Colonic mucosa (tissue), 4 donors: ENCODE results near the gene PCSK2. TPM values are rescaled to one million over a fixed set of nuclear protein-coding genes. Genes with fewer than 3 reads are reported as not detected.
"Not testable (repeated sequence)": the region's sequence is repeated elsewhere in the genome, so short reads cannot be mapped to it uniquely, and the experiment has no call there.

Source experiments
- DNase-seq: peaks from one replicate; pipeline ENCODE4 v3.0.0-alpha.2; 2020
- H3K27ac ChIP-seq: fragments of 200-600 bp; one replicate; pipeline ENCODE4 v1.8.0; 2021
- H3K27me3 ChIP-seq: fragments of 200-600 bp; one replicate; pipeline ENCODE4 v1.8.0; 2021
- H3K36me3 ChIP-seq: fragments of 200-600 bp; one replicate; pipeline ENCODE4 v1.8.0; 2021
- H3K4me1 ChIP-seq: fragments of 200-600 bp; one replicate; pipeline ENCODE4 v1.8.0; 2021; ENCODE audit warnings: mild to moderate bottlenecking
- H3K4me3 ChIP-seq: fragments of 200-600 bp; one replicate; pipeline ENCODE4 v1.8.0; 2021
- H3K9ac ChIP-seq, 2 donors: one replicate each; pipeline ENCODE4 v1.7.0; 2013; ENCODE audit warnings: control low read depth in 2 of 2, low read depth in 2 of 2, low read length in 2 of 2
- H3K9me3 ChIP-seq: fragments of 200-600 bp; one replicate; pipeline ENCODE4 v1.8.0; 2021
- intact Hi-C: fragments of 100-400 bp; cut with DNase I; formaldehyde crosslinking; loops from one replicate; pipeline ENCODE4 v1.14.1; 2022
- total RNA-seq, 2 donors: library from RNA; stranded (reverse); fragmentation: NEBNext Ultra II Directional in 1 of 2; extraction: Animal tissue kit (Norgen Biotek cat#: 25700) in 1 of 2; gene quantifications; one replicate each; pipeline ENCODE4 v1.2.1, GENCODE V29; 2021
- TF ChIP-seq, protein P1 (sequence below): fragments of 200-600 bp; IDR thresholded peaks from one replicate; pipeline ENCODE4 v1.8.0; 2022; ENCODE audit warnings: antibody characterized with exemption, mild to moderate bottlenecking
- donor health status: healthy.
- donor health status: DM: no; HTN: no; CAD: no.
- donor health status: DM: no; HTN: no; CAD: no.

Gene PCSK2
- total RNA-seq, 2 donors from 2014 or later = 0.32 to 2.0 TPM

DNA sequence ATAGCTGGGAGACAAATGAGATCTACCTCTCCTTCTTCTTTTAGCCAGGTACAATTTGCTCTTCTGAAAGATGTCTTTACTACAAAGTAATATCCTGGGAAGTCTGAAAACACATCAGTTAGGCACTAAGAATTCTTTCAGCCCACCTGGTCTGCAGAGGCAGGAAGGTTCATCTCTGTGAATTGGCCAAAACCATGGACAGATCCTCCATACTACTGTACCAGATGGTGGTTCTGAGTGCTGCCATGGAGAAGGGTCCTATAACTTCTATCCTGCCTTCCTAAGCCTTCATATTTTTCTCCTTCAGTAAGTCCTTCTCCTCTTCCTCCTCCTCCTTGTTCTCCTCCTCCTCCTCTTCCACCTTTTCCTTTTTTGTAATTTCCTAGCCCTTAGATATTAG is 11.7 kb upstream of the PCSK2 start:
- no peak overlapping the region for H3K27ac ChIP-seq
- no peak overlapping the region for H3K4me3 ChIP-seq
- no peaks in the 10 kb centered on the region for H3K4me1 ChIP-seq
- DNase-seq = no peak
- H3K9ac ChIP-seq = no peak overlapping the region
- TF ChIP-seq, protein P1, sequence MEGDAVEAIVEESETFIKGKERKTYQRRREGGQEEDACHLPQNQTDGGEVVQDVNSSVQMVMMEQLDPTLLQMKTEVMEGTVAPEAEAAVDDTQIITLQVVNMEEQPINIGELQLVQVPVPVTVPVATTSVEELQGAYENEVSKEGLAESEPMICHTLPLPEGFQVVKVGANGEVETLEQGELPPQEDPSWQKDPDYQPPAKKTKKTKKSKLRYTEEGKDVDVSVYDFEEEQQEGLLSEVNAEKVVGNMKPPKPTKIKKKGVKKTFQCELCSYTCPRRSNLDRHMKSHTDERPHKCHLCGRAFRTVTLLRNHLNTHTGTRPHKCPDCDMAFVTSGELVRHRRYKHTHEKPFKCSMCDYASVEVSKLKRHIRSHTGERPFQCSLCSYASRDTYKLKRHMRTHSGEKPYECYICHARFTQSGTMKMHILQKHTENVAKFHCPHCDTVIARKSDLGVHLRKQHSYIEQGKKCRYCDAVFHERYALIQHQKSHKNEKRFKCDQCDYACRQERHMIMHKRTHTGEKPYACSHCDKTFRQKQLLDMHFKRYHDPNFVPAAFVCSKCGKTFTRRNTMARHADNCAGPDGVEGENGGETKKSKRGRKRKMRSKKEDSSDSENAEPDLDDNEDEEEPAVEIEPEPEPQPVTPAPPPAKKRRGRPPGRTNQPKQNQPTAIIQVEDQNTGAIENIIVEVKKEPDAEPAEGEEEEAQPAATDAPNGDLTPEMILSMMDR = no peak
- no peaks in the 10 kb centered on the region for H3K27me3 ChIP-seq
- intact Hi-C loops = no loop called here
- no peaks in the 10 kb centered on the region for H3K36me3 ChIP-seq
- no peaks in the 10 kb centered on the region for H3K9me3 ChIP-seq

GRCh38 chr20:17219856-17220255 is 7.0 kb upstream of the PCSK2 start:
- H3K27me3 ChIP-seq, intact Hi-C loops, H3K9me3 ChIP-seq, H3K27ac ChIP-seq, H3K36me3 ChIP-seq, H3K4me3 ChIP-seq, H3K9ac ChIP-seq, H3K4me1 ChIP-seq, DNase-seq: not testable (repeated sequence)

DNA sequence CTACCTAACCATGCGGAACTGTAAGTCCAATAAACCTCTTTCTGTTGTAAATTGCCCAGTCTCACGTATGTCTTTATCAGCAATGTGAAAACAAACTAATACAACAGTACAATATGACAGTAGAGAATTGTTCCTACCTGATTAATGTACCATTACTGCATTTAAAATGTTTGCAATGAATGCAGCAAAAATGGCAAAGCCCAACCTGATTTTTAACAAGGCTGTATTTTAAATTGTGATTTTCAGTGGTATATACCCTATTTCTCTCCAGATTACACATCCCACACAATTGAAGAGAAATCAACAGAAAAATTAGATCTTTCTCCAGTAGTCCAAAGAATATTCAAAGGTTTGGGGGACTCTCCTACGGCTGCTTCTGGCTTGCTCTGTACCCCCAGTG is 3.3 kb upstream of the PCSK2 start:
- H3K4me3 ChIP-seq = no peak overlapping the region
- H3K27ac ChIP-seq = no peak overlapping the region
- no peak overlapping the region for H3K9ac ChIP-seq
- TF ChIP-seq, protein P1 = no peak
- H3K27me3 ChIP-seq = peaks cover 30% of the 10 kb centered on the region
- no peak for DNase-seq
- no peaks in the 10 kb centered on the region for H3K4me1 ChIP-seq
- H3K9me3 ChIP-seq = no peaks in the 10 kb centered on the region
- H3K36me3 ChIP-seq = no peaks in the 10 kb centered on the region
- intact Hi-C loops = no loop called here

DNA sequence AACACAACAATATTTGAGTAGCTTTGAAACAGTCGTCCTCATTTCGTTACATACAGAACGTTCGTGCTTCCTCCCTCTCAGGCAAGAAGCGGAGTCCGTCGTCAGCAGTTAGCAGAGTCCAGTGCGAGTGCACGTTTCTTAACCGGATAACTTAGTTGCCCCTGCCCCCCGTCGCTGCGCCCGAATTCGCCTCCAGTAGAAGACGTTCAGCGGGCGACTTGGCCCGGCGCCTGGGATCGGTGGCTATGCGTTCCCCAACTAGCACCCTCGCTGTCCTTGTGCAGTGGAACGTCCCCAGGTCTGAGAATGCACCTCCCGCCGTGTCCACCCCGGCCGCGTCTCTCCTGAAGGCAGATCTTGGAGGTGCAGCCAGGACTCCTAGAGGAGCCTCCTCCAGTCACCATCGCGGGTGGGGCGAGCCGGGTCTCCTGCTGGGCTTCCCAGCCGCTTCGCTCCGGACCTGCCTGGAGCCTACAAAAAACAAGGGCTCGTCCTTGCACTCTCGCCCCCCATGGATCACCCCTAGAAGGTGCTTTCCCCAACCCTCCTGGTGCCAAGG is 910 bp upstream of the PCSK2 start:
- no peaks in the 10 kb centered on the region for H3K9me3 ChIP-seq
- H3K9ac ChIP-seq = no peak overlapping the region
- H3K27me3 ChIP-seq = peaks cover 30% of the 10 kb centered on the region
- H3K4me3 ChIP-seq = peak overlapping the region; percentile 7
- H3K36me3 ChIP-seq = no peaks in the 10 kb centered on the region
- no peak overlapping the region for H3K27ac ChIP-seq
- no peak for DNase-seq
- TF ChIP-seq, protein P1 = no peak
- intact Hi-C loops = no loop called here
- no peaks in the 10 kb centered on the region for H3K4me1 ChIP-seq

- Histone ChIP-seq H3K36me3 (no peaks in the 10 kb centered on the region), H3K4me1 (no peaks in the 10 kb centered on the region), H3K9ac (no peak overlapping the region), H3K9me3 (no peaks in the 10 kb centered on the region), H3K4me3 (no peak overlapping the region), H3K27ac (no peak overlapping the region), H3K27me3 (peaks cover 30% of the 10 kb centered on the region)
- intact Hi-C loops = no loop called here
- DNase-seq = no peak
- TF ChIP-seq, protein P1 = no peak
These were observed 357 bp downstream of the PCSK2 start for GRCh38 chr20:17227219-17227575.

DNA sequence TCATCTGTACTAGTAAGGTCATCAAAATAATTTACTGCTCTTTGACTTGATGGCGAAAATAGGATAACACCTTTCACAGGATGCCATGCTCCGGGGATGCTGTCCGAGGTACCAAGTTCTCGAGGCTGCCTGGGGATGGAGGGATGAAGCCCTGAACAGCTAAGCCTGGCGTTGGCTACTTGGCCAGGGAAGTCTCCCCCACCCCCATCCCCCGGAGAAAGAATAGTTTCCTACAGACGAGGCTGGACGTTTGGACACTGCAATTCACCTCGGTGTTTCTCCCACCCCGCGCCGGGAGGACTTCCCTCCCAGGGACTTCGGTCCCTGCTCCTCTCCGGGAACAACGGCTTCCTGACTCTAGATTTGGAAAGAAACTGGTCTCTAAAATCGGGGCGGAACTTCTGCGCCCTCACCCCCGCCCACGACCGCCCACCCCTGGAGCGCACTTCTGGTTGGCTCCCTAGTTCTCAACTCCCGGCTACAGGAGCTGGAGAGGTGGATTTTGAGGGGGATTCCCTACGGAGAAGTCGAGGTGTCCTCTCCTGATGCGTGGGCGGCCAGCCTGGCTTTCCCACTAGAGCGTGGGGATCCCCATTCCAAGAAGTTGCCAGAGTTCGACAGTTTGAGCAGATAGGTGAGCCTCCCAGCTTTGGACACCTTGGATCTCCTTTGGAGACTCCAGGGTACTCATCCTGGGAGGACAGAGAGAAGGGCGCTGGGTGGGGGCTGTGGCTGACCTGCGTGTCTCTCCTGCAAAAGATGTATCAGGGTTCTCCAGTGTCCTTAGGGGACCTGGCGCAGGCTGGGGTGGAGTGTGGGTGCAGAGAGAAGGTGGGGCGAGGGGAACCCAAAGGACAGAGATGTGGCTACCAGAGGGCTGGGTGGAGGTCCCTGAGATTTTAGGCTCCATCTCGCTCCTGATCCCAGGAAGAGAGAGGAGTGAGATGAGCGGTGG is 1.1 kb downstream of the PCSK2 start:
- no peaks in the 10 kb centered on the region for H3K4me1 ChIP-seq
- H3K9ac ChIP-seq = no peak overlapping the region
- no peaks in the 10 kb centered on the region for H3K9me3 ChIP-seq
- intact Hi-C loops = no loop called here
- no peak overlapping the region for H3K4me3 ChIP-seq
- no peaks in the 10 kb centered on the region for H3K36me3 ChIP-seq
- DNase-seq = no peak
- peaks cover 30% of the 10 kb centered on the region for H3K27me3 ChIP-seq
- H3K27ac ChIP-seq = no peak overlapping the region
- TF ChIP-seq, protein P1 = no peak
